Measurements from ENCODE around the gene MAX.

Gene MAX

GRCh38 chr14:65043893-65044595 lies 58.3 kb downstream of the MAX start:
- Histone ChIP-seq H3K27me3 (ENCODE audit: insufficient read depth, low read depth, severe bottlenecking) (no peaks in the 10 kb centered on the region), H3K36me3 (peaks cover 17% of the 10 kb centered on the region), H3K27ac (no peak overlapping the region), H3K9me3 (ENCODE audit: severe bottlenecking) (no peaks in the 10 kb centered on the region), H3K4me3 (ENCODE audit: low read depth, low read length) (no peak overlapping the region)
- TF ChIP-seq, protein P1, sequence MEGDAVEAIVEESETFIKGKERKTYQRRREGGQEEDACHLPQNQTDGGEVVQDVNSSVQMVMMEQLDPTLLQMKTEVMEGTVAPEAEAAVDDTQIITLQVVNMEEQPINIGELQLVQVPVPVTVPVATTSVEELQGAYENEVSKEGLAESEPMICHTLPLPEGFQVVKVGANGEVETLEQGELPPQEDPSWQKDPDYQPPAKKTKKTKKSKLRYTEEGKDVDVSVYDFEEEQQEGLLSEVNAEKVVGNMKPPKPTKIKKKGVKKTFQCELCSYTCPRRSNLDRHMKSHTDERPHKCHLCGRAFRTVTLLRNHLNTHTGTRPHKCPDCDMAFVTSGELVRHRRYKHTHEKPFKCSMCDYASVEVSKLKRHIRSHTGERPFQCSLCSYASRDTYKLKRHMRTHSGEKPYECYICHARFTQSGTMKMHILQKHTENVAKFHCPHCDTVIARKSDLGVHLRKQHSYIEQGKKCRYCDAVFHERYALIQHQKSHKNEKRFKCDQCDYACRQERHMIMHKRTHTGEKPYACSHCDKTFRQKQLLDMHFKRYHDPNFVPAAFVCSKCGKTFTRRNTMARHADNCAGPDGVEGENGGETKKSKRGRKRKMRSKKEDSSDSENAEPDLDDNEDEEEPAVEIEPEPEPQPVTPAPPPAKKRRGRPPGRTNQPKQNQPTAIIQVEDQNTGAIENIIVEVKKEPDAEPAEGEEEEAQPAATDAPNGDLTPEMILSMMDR (IDR thresholded peaks at IDR 0.05; ENCODE audit: low read depth, low read length) = no peak
- no peak for DNase-seq

DNA sequence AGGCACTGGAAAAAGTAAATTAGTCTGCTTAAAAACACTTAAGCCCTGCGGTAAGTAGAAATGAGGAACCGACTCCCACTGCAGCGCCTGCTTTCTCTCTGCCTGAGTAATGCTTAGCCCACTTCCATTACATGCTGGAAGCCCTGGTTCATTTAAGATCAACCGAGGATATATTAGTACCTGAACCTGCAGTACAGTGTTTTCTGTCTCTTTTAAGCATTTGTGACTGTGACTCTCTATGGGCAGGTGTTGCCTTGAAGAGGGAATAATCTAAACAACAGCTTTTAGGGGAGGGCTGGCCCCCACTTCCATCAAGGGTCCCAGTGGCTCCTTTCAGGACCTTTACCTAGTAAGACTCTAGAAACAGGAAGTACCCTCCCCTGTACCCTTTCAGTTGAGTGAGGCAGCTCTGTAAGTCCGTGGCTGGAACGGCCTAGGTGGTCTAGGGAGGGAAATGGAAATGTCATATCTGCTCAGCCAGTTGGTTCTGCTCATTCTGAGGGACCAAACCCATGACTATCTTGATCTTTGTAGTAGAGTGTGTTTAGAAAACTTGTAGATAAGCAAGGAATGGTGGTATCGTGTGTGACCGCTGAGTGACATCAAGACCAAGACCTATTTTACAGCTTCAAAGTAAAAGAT lies 59.5 kb downstream of the MAX start:
- TF ChIP-seq, protein P1 (IDR thresholded peaks at IDR 0.05; ENCODE audit: low read depth, low read length) = no peak
- Histone ChIP-seq H3K27ac (peak overlapping the region; percentile 28; the same call in 1 of the 2 replicates), H3K4me3 (ENCODE audit: low read depth, low read length) (no peak overlapping the region), H3K36me3 (peaks cover 13% of the 10 kb centered on the region), H3K9me3 (ENCODE audit: severe bottlenecking) (no peaks in the 10 kb centered on the region), H3K27me3 (ENCODE audit: insufficient read depth, low read depth, severe bottlenecking) (no peaks in the 10 kb centered on the region)
- peak; percentile 43 for DNase-seq

- Histone ChIP-seq H3K4me3 (ENCODE audit: low read depth, low read length) (no peak overlapping the region), H3K27me3 (ENCODE audit: insufficient read depth, low read depth, severe bottlenecking) (no peaks in the 10 kb centered on the region), H3K27ac (0 out of 2 replicates have a peak overlapping the region, but pooled peaks have one; percentile 28), H3K36me3 (peaks cover 13% of the 10 kb centered on the region), H3K9me3 (ENCODE audit: severe bottlenecking) (no peaks in the 10 kb centered on the region)
- peak; percentile 45 for DNase-seq
- TF ChIP-seq, protein P1 (IDR thresholded peaks at IDR 0.05; ENCODE audit: low read depth, low read length) = no peak
Observed at GRCh38 chr14:65042296-65042695, 60.0 kb downstream of the MAX start.

DNA sequence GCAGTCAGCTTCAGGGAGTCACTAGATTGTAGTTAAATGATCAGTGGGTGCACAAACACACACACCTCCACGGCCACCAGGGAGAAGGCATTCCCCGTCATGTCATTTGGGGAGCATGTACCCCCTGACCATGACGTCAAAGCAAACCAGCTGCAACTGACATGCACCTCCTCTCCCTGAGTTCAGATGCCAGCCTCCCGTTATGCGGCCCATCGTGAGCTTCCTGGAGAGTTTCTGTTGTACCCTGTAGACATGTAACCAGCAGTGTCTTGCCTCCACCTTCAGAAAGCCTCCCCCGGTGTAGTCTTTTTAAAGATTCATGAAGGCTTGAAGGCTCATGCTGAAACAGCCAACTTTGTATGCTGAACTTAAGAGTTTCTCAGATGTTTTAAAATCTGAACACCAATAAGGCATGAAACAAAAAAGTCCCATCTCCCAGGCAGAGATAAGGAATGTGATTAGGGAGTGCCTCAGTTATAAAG lies 60.8 kb downstream of the MAX start:
- no peak overlapping the region for H3K27ac ChIP-seq
- H3K9me3 ChIP-seq (ENCODE audit: severe bottlenecking) = no peaks in the 10 kb centered on the region
- H3K27me3 ChIP-seq (ENCODE audit: insufficient read depth, low read depth, severe bottlenecking) = no peaks in the 10 kb centered on the region
- DNase-seq = no peak
- H3K4me3 ChIP-seq (ENCODE audit: low read depth, low read length) = no peak overlapping the region
- TF ChIP-seq, protein P1 (IDR thresholded peaks at IDR 0.05; ENCODE audit: low read depth, low read length) = no peak
- H3K36me3 ChIP-seq = peaks cover 13% of the 10 kb centered on the region

GRCh38 chr14:65040666-65041433 lies 61.5 kb downstream of the MAX start:
- no peaks in the 10 kb centered on the region for H3K9me3 ChIP-seq (ENCODE audit: severe bottlenecking)
- H3K27ac ChIP-seq = no peak overlapping the region
- H3K4me3 ChIP-seq (ENCODE audit: low read depth, low read length) = no peak overlapping the region
- TF ChIP-seq, protein P1 (IDR thresholded peaks at IDR 0.05; ENCODE audit: low read depth, low read length) = no peak
- no peak for DNase-seq
- H3K36me3 ChIP-seq = peaks cover 13% of the 10 kb centered on the region
- H3K27me3 ChIP-seq (ENCODE audit: insufficient read depth, low read depth, severe bottlenecking) = no peaks in the 10 kb centered on the region
